Peyer's patch (tissue), 4 donors: Measurements from ENCODE around the gene RELN. TPM values are rescaled to one million over a fixed set of nuclear protein-coding genes. Genes with fewer than 3 reads are reported as not detected.

Source experiments
- DNase-seq, 3 donors: peaks; one replicate each; pipeline ENCODE4 v3.0.0-alpha.2; 2017 to 2019
- H3K27ac ChIP-seq, 4 donors: fragments of 200-600 bp; sonication (generic); one replicate each; pipeline ENCODE4 v1.5.1; 2016 to 2019
- H3K27me3 ChIP-seq, 2 donors: fragments of 200-600 bp; sonication (generic); one replicate each; pipeline ENCODE4 v1.5.1; 2019
- H3K36me3 ChIP-seq, 3 donors: fragments of 200-600 bp; sonication (generic); one replicate each; pipeline ENCODE4 v1.5.1; 2016 to 2019
- H3K4me1 ChIP-seq, 4 donors: fragments of 200-600 bp; sonication (generic); one replicate each; pipeline ENCODE4 v1.5.1; 2016 to 2019
- H3K4me3 ChIP-seq, 4 donors: fragments of 200-600 bp; sonication (generic); 1 replicate in 3 of 4; 2 replicates in 1 of 4; pipeline ENCODE4 v1.5.1; 2016 to 2019; ENCODE audit warnings: mild to moderate bottlenecking in 1 of 4
- H3K9me3 ChIP-seq, 4 donors: fragments of 200-600 bp; sonication (generic); one replicate each; pipeline ENCODE4 v1.5.1; 2016 to 2019; ENCODE audit warnings: mild to moderate bottlenecking in 1 of 4
- POLR2A ChIP-seq, 2 donors: fragments of 450-650 bp; IDR thresholded peaks; one replicate each; pipeline ENCODE4 v1.5.1; 2017; ENCODE audit warnings: antibody characterized with exemption in 2 of 2, mild to moderate bottlenecking in 2 of 2, moderate library complexity in 2 of 2
- total RNA-seq, 4 donors: library from RNA; depleted of rRNA; stranded (reverse); fragments of >200 nt; gene quantifications; one replicate each; pipeline ENCODE4 v1.1.0, GENCODE V29; 2016
- TF ChIP-seq, protein P1 (sequence below), 6 experiments: fragments of 450-650 bp in 4 of 6; fragments of 200-600 bp in 2 of 6; sonication (generic) in 1 of 6; IDR thresholded peaks; one replicate each; pipeline ENCODE4 v1.5.1; 2017 to 2019; ENCODE audit warnings: antibody characterized with exemption in 6 of 6, mild to moderate bottlenecking in 3 of 6, moderate library complexity in 1 of 6

The RELN gene
- total RNA-seq, 4 donors from 2014 or later, result 1.7 to 3.9 (median 3.2) TPM

DNA sequence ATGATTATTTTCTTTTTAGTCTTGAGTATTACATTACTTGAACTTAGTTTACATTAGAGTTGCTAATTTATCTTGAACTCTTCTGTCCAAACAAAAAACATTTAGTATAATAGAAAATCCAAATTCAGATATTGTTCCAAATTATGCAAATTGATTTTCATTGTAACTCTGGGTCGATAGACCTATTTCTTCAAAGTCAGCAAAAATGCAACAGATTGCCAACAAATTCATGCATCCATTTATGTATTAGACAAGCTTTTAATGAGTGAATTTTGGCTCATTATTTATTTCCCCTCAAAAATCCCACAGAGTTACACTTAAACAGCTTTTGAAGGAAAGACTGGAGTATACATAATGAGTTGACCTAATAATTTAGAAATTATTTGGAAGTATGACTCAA lies 240.8 kb downstream of the RELN start:
- Histone ChIP-seq H3K9me3 (no peaks in the 10 kb centered on the region), H3K36me3 (no peaks in the 10 kb centered on the region), H3K27me3 (no peaks in the 10 kb centered on the region), H3K4me1 (no peaks in the 10 kb centered on the region), H3K4me3 (no peak overlapping the region), H3K27ac (no peak overlapping the region)
- TF ChIP-seq, protein P1, sequence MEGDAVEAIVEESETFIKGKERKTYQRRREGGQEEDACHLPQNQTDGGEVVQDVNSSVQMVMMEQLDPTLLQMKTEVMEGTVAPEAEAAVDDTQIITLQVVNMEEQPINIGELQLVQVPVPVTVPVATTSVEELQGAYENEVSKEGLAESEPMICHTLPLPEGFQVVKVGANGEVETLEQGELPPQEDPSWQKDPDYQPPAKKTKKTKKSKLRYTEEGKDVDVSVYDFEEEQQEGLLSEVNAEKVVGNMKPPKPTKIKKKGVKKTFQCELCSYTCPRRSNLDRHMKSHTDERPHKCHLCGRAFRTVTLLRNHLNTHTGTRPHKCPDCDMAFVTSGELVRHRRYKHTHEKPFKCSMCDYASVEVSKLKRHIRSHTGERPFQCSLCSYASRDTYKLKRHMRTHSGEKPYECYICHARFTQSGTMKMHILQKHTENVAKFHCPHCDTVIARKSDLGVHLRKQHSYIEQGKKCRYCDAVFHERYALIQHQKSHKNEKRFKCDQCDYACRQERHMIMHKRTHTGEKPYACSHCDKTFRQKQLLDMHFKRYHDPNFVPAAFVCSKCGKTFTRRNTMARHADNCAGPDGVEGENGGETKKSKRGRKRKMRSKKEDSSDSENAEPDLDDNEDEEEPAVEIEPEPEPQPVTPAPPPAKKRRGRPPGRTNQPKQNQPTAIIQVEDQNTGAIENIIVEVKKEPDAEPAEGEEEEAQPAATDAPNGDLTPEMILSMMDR (IDR thresholded peaks at IDR 0.05), result no peak
- TF ChIP-seq POLR2A (IDR thresholded peaks at IDR 0.05), result no peak
- no peak for DNase-seq

DNA sequence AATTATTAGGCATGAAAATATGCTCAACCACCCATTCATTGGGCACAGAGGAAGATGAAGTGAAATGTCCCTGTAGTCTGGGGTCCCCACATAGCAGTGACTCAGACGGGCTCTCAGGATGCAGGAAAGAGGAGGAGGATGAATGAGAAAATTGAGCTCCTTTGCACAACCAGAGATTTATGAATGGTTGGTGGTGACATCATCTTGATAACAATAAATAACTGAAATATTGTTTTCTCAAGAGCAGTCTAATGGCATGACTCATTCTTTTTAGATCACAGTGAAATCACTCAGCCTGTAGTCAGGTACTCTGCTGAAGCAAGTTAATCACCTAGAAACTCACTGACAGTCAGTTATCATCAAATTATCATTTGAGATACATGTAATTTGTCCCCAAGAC lies 254.1 kb downstream of the RELN start:
- no peaks in the 10 kb centered on the region for H3K4me1 ChIP-seq
- H3K36me3 ChIP-seq, result no peaks in the 10 kb centered on the region
- H3K9me3 ChIP-seq, result no peaks in the 10 kb centered on the region
- no peaks in the 10 kb centered on the region for H3K27me3 ChIP-seq
- TF ChIP-seq, protein P1 (IDR thresholded peaks at IDR 0.05), result no peak
- TF ChIP-seq POLR2A (IDR thresholded peaks at IDR 0.05), result no peak
- no peak for DNase-seq
- H3K27ac ChIP-seq, result no peak overlapping the region
- H3K4me3 ChIP-seq, result no peak overlapping the region

GRCh38 chr7:103731169-103731568 lies 258.3 kb downstream of the RELN start:
- Histone ChIP-seq H3K4me1 (no peaks in the 10 kb centered on the region), H3K36me3 (no peaks in the 10 kb centered on the region), H3K27ac (no peak overlapping the region), H3K4me3 (no peak overlapping the region), H3K9me3 (no peaks in the 10 kb centered on the region), H3K27me3 (no peaks in the 10 kb centered on the region)
- DNase-seq, result no peak
- TF ChIP-seq, protein P1 (IDR thresholded peaks at IDR 0.05), result no peak
- TF ChIP-seq POLR2A (IDR thresholded peaks at IDR 0.05), result no peak

GRCh38 chr7:103729026-103729425 lies 260.4 kb downstream of the RELN start:
- no peak overlapping the region for H3K27ac ChIP-seq
- no peaks in the 10 kb centered on the region for H3K36me3 ChIP-seq
- no peaks in the 10 kb centered on the region for H3K4me1 ChIP-seq
- DNase-seq, result no peak
- H3K27me3 ChIP-seq, result no peaks in the 10 kb centered on the region
- TF ChIP-seq POLR2A (IDR thresholded peaks at IDR 0.05), result no peak
- TF ChIP-seq, protein P1 (IDR thresholded peaks at IDR 0.05), result no peak
- no peak overlapping the region for H3K4me3 ChIP-seq
- H3K9me3 ChIP-seq, result no peaks in the 10 kb centered on the region

DNA sequence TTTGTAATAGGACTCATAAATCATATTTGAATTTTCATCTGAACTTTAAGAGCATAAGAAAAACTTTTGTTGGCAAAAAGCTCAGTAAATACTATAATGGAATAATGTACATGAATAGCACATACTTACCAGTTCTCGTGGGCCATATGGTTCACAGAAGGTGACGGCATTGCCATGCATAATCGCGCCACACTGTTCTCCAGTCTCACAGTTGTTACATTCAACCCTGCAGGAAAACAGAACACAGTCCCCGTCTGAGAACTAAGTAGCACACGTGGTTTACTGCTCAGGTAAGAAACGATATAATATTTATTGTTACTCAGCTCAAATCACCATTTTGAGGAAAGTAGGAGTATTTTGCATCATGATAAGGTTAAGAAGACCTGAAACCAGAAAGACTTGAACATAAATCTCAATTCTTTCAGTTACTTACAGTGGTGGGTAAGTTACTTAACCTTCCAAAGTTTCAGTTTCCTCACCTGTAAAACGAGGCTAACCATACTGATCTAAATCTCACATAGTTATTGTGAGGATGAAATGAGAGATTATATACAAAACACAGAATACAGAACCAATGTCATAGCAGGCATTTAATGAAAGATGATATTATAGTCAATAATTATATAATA lies 261.4 kb downstream of the RELN start:
- TF ChIP-seq POLR2A (IDR thresholded peaks at IDR 0.05), result no peak
- TF ChIP-seq, protein P1 (IDR thresholded peaks at IDR 0.05), result no peak
- H3K9me3 ChIP-seq, result no peaks in the 10 kb centered on the region

GRCh38 chr7:103719070-103719469 lies 270.4 kb downstream of the RELN start:
- no peaks in the 10 kb centered on the region for H3K4me1 ChIP-seq
- no peak overlapping the region for H3K4me3 ChIP-seq
- no peaks in the 10 kb centered on the region for H3K9me3 ChIP-seq
- H3K27ac ChIP-seq, result no peak overlapping the region
- DNase-seq, result no peak
- no peaks in the 10 kb centered on the region for H3K36me3 ChIP-seq
- TF ChIP-seq, protein P1 (IDR thresholded peaks at IDR 0.05), result no peak
- TF ChIP-seq POLR2A (IDR thresholded peaks at IDR 0.05), result no peak
- H3K27me3 ChIP-seq, result no peaks in the 10 kb centered on the region

More for the DNA sequence above, 261.4 kb downstream of the RELN start:
- no peaks in the 10 kb centered on the region for H3K36me3 ChIP-seq
- DNase-seq, result no peak
- no peaks in the 10 kb centered on the region for H3K4me1 ChIP-seq
- no peaks in the 10 kb centered on the region for H3K27me3 ChIP-seq
- no peak overlapping the region for H3K27ac ChIP-seq
- H3K4me3 ChIP-seq, result no peak overlapping the region
